CD14-positive monocyte (primary cell): ENCODE results near the gene SLX4. TPM values are rescaled to one million over a fixed set of nuclear protein-coding genes. Genes with fewer than 3 reads are reported as not detected.

Experiments
- DNase-seq, 3 donors: peaks; one replicate each; pipeline ENCODE4 v3.0.0-alpha.2; 2011 to 2022
- H2AFZ ChIP-seq: 2 replicates; pipeline ENCODE4 v1.6.0; 2012; ENCODE audit warnings: mild to moderate bottlenecking, low read depth, low read length, inconsistent platforms; ENCODE audit not compliant: insufficient read depth, poor library complexity, severe bottlenecking
- H3K27ac ChIP-seq, 2 donors: 1 replicate in 1 of 2; 2 replicates in 1 of 2; pipeline ENCODE4 v1.5.1; 2012 to 2013; ENCODE audit warnings: low read length in 2 of 2, control low read depth in 1 of 2, inconsistent platforms in 1 of 2, low read depth in 1 of 2, mild to moderate bottlenecking in 1 of 2
- H3K27me3 ChIP-seq, 2 donors: one replicate each; pipeline versions ENCODE4 v1.6.0 to v1.6.1; 2011 to 2013; ENCODE audit warnings: low read length in 2 of 2; ENCODE audit not compliant: control insufficient read depth in 2 of 2, insufficient read depth in 2 of 2
- H3K36me3 ChIP-seq, 2 donors: replicated peaks in 1 of 2; 1 replicate in 1 of 2; 2 replicates in 1 of 2; pipeline versions ENCODE4 v1.5.1 to v1.6.1; 2012 to 2013; ENCODE audit warnings: low read length in 2 of 2, control low read depth in 1 of 2, inconsistent platforms in 1 of 2, mild to moderate bottlenecking in 1 of 2; ENCODE audit not compliant: insufficient read depth in 2 of 2, control insufficient read depth in 1 of 2
- H3K4me1 ChIP-seq, 2 donors: 1 replicate in 1 of 2; 2 replicates in 1 of 2; pipeline versions ENCODE4 v1.5.1 to v1.6.1; 2012 to 2013; ENCODE audit warnings: low read length in 2 of 2, control low read depth in 1 of 2, inconsistent platforms in 1 of 2, mild to moderate bottlenecking in 1 of 2, moderate library complexity in 1 of 2; ENCODE audit not compliant: insufficient read depth in 2 of 2, control insufficient read depth in 1 of 2
- H3K4me2 ChIP-seq: replicated peaks from 2 replicates; pipeline ENCODE3; 2012; ENCODE audit warnings: low read length, moderate library complexity, mild to moderate bottlenecking; ENCODE audit not compliant: poor library complexity, severe bottlenecking; ENCODE audit errors: extremely low read depth
- H3K4me3 ChIP-seq, 3 experiments: fragments of 200-600 bp in 1 of 3; sonication (generic) in 1 of 3; replicated peaks in 1 of 3; 1 replicate in 2 of 3; 2 replicates in 1 of 3; pipeline ENCODE4 v1.5.1; 2011 to 2013; ENCODE audit warnings: low read length in 3 of 3, mild to moderate bottlenecking in 3 of 3, control low read depth in 2 of 3, low read depth in 2 of 3, inconsistent platforms in 1 of 3, moderate library complexity in 1 of 3
- H3K79me2 ChIP-seq: 2 replicates; pipeline ENCODE4 v1.6.0; 2012; ENCODE audit warnings: mild to moderate bottlenecking, control low read depth, inconsistent platforms, low read length, moderate library complexity; ENCODE audit not compliant: insufficient read depth
- H3K9ac ChIP-seq: 2 replicates; pipeline ENCODE4 v1.6.0; 2017; ENCODE audit warnings: low read length, mild to moderate bottlenecking; ENCODE audit not compliant: insufficient read depth, poor library complexity, severe bottlenecking
- H3K9me3 ChIP-seq, 2 donors: replicated peaks in 1 of 2; 1 replicate in 1 of 2; 2 replicates in 1 of 2; pipeline versions ENCODE4 v1.5.1 to v1.6.1; 2012 to 2013; ENCODE audit warnings: low read length in 2 of 2, control low read depth in 1 of 2; ENCODE audit not compliant: control insufficient read depth in 1 of 2, insufficient read depth in 1 of 2
- H4K20me1 ChIP-seq: 2 replicates; pipeline ENCODE4 v1.6.0; 2012; ENCODE audit warnings: mild to moderate bottlenecking, low read length, control low read depth, moderate library complexity; ENCODE audit not compliant: insufficient read depth
- H3K27ac Mint-ChIP-seq, 7 donors: one replicate each; pipeline ENCODE4 v1.8.0; 2020; ENCODE audit warnings: mild to moderate bottlenecking in 7 of 7, mixed read lengths in 7 of 7, moderate library complexity in 6 of 7, inconsistent platforms in 2 of 7
- H3K27me3 Mint-ChIP-seq, 3 donors: one replicate each; pipeline ENCODE4 v1.8.0; 2021 to 2022; ENCODE audit warnings: low read depth in 3 of 3, mild to moderate bottlenecking in 3 of 3, mixed read lengths in 3 of 3, moderate library complexity in 3 of 3, inconsistent platforms in 1 of 3
- H3K36me3 Mint-ChIP-seq, 2 donors: one replicate each; pipeline ENCODE4 v1.8.0; 2020; ENCODE audit warnings: mixed read lengths in 2 of 2, inconsistent platforms in 1 of 2, mild to moderate bottlenecking in 1 of 2
- H3K4me1 Mint-ChIP-seq: one replicate; pipeline ENCODE4 v1.8.0; 2020; ENCODE audit warnings: mild to moderate bottlenecking, mixed read lengths
- H3K4me3 Mint-ChIP-seq, 2 donors: one replicate each; pipeline ENCODE4 v1.8.0; 2020; ENCODE audit warnings: mild to moderate bottlenecking in 2 of 2, mixed read lengths in 2 of 2, moderate library complexity in 1 of 2
- H3K9me3 Mint-ChIP-seq, 7 donors: one replicate each; pipeline ENCODE4 v1.8.0; 2020 to 2022; ENCODE audit warnings: mixed read lengths in 7 of 7, mild to moderate bottlenecking in 6 of 7, moderate library complexity in 6 of 7, inconsistent platforms in 2 of 7
- WGBS: methylation state at CpG from one replicate; pipeline ENCODE4 v1.1.5; 2013; ENCODE audit warnings: missing lambda C conversion rate; ENCODE audit not compliant: insufficient coverage; 5-methylcytosine and 5-hydroxymethylcytosine counted together
- intact Hi-C, 2 donors: fragments of 100-400 bp; cut with micrococcal nuclease; formaldehyde crosslinking; loops; one replicate each; pipeline versions ENCODE4 v1.15.0 to v1.15.1; 2023
- polyA plus RNA-seq, 3 donors: library from polyadenylated mRNA; depleted of rRNA in 1 of 3; unstranded in 2 of 3; stranded (reverse) in 1 of 3; fragments of 300-500 nt in 2 of 3; fragments of >200 nt in 1 of 3; fragmentation: Illumina TruSeq in 2 of 3; gene quantifications; 1 replicate in 2 of 3; 2 replicates in 1 of 3; pipeline ENCODE4 v1.2.3, GENCODE V29; 2012 to 2021
- TF ChIP-seq, protein P1 (sequence below): fragments of 200-600 bp; IDR thresholded peaks from one replicate; pipeline ENCODE4 v1.8.0; 2022; ENCODE audit warnings: antibody characterized with exemption, mild to moderate bottlenecking

SLX4 gene
- polyA plus RNA-seq, 3 donors, result 0.12 to 2.4 (median 0.71) TPM

DNA sequence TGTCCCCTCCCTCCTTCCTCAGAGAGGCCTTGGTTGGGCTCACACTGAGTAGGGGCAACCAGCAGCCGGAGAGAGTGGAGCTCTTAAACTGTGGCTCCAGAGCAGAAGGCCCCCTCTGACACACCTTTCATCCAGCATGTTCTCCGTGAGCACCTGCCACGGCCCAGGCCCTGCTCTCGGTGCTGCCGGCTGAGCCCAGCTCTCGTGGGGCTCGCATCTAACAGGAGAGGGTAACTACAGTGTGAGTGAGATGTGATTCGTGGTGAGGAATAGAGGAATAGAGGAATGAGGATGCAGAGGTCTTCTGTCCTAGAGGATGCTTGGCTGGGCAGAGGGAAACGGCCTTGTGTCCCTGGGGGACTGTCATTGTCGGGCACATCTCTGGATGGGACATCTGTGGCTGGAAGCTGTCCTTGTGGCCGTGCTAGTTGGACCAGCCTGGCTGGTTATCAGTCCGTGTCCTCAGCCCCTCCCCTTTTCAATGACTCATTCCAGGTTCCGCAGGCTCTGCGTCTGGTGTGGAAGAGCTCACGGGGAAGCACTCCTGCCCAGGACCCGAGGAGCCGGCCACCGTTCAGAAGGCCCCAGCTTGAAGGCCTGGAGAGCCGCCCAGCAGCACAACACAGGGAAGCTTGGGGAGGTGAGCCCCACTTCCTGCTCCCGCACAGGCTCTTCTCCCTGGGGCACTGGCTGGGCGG lies 31.1 kb upstream of the SLX4 start:
- intact Hi-C loops, result loop anchor here in 1 of 2 donors (10.0 kb wide), 1 partner anchor 58 kb away; no protein-coding TSS in a partner anchor
- Histone ChIP-seq H3K27me3 (no peaks in the 10 kb centered on the region), H3K36me3 (peaks cover 38 to 46% of the 10 kb centered on the region in 2 donors), H3K4me2 (no peak overlapping the region), H3K4me1 (peaks cover 5% of the 10 kb centered on the region in 2 donors), H4K20me1 (peaks cover 4% of the 10 kb centered on the region), H3K4me3 (no peak overlapping the region), H3K9ac (no peak overlapping the region), H3K27ac (no peak overlapping the region), H3K9me3 (no peaks in the 10 kb centered on the region), H3K79me2 (peaks cover 5% of the 10 kb centered on the region), H2AFZ (no peak overlapping the region)
- Mint-ChIP-seq H3K36me3 (peaks cover 35 to 70% of the 10 kb centered on the region in 2 donors), H3K4me1 (peaks cover 7% of the 10 kb centered on the region), H3K9me3 (peaks cover 0 to 3% (median 0%) of the 10 kb centered on the region in 7 donors), H3K27ac (peak overlapping the region in 1 of 7 donors; percentile 43), H3K27me3 (no peaks in the 10 kb centered on the region), H3K4me3 (no peak overlapping the region)
- DNase-seq, result no peak
- TF ChIP-seq, protein P1, sequence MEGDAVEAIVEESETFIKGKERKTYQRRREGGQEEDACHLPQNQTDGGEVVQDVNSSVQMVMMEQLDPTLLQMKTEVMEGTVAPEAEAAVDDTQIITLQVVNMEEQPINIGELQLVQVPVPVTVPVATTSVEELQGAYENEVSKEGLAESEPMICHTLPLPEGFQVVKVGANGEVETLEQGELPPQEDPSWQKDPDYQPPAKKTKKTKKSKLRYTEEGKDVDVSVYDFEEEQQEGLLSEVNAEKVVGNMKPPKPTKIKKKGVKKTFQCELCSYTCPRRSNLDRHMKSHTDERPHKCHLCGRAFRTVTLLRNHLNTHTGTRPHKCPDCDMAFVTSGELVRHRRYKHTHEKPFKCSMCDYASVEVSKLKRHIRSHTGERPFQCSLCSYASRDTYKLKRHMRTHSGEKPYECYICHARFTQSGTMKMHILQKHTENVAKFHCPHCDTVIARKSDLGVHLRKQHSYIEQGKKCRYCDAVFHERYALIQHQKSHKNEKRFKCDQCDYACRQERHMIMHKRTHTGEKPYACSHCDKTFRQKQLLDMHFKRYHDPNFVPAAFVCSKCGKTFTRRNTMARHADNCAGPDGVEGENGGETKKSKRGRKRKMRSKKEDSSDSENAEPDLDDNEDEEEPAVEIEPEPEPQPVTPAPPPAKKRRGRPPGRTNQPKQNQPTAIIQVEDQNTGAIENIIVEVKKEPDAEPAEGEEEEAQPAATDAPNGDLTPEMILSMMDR, result no peak
- 92% methylated on average over 14 of the region's 21 CpGs for WGBS

DNA sequence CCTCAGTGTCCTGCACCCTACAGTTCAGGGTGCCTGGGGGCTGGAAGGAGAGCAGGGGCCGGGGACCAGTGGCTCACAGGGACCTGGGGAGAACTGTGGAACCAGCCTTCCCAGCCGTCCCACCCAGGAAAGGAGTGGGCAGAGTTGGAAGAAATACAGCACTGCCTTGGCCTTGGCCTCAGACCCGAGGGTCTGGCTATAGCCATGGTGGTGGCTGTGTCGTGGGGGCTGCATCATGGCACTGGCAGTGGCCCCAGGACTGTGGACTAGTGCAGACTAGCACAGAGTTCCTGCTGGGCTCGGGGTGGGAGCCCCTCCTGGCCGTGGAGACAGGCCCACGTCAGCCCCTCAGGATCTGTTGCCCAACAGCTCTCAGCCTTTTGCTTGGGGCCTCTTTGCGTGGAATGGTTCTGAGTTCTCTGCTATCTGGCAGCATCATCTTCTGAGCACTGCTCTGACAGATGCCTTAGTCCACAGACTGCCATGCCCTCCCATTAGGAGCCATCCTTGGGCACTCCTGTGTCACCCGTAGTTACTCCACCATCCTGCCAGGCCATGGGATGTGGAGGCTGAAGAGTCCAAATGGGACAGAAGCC lies 30.5 kb upstream of the SLX4 start:
- H3K36me3 ChIP-seq, result peaks cover 38 to 46% of the 10 kb centered on the region in 2 donors
- intact Hi-C loops, result loop anchor here in 1 of 2 donors (10.0 kb wide), 1 partner anchor 57 kb away; no protein-coding TSS in a partner anchor
- H3K79me2 ChIP-seq, result peaks cover 5% of the 10 kb centered on the region
- H3K4me3 ChIP-seq, result no peak overlapping the region
- H4K20me1 ChIP-seq, result peaks cover 4% of the 10 kb centered on the region
- no peak overlapping the region for H3K27ac ChIP-seq
- Mint-ChIP-seq H3K27ac (no peak overlapping the region), H3K36me3 (peaks cover 33 to 65% of the 10 kb centered on the region in 2 donors), H3K27me3 (no peaks in the 10 kb centered on the region), H3K9me3 (peaks cover 0 to 3% (median 0%) of the 10 kb centered on the region in 7 donors), H3K4me1 (peaks cover 14% of the 10 kb centered on the region), H3K4me3 (no peak overlapping the region)
- DNase-seq, result no peak
- peaks cover 11% of the 10 kb centered on the region in 2 donors for H3K4me1 ChIP-seq
- TF ChIP-seq, protein P1, result no peak
- no peaks in the 10 kb centered on the region for H3K9me3 ChIP-seq
- no peaks in the 10 kb centered on the region for H3K27me3 ChIP-seq
- no peak overlapping the region for H3K9ac ChIP-seq
- H2AFZ ChIP-seq, result no peak overlapping the region
- WGBS, result 94% methylated on average over 9 of the region's 9 CpGs
- no peak overlapping the region for H3K4me2 ChIP-seq
